ENCODE measurements around the gene PAAF1. TPM values are rescaled to one million over a fixed set of nuclear protein-coding genes. Genes with fewer than 3 reads are reported as not detected.
A peak's percentile ranks its signal among the peaks of the same experiment; 100 is the strongest.

Gene PAAF1
- total and polyA plus RNA-seq, 2 experiments from 2014 or later, result 6.7 to 24.1 TPM

DNA sequence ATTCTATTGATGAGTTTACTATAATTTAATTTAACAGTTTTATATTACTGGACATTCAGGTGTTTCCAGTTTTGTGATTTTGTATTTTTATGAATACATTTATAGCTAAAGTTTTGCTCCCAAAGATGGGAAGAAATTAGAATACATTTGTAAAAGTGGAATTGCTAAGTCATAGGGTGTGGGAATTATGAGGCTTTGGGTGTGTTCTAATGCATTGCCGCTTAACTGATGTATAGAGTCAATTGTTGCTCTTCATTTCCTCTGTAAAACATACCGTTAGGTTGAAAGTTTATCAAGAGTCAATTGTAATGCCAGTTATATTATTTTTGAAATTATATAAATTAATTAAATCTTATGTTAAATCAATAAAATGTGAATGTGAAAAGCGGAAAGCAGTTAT lies 16.2 kb downstream of the PAAF1 start:
- in situ Hi-C loops (cut with MboI), result no loop called here
- Histone ChIP-seq H3F3A (ENCODE audit: insufficient read depth) (peaks cover 28% of the 10 kb centered on the region; the same call in 1 of the 2 replicates), H4K20me1 (ENCODE audit: insufficient read depth) (no peaks in the 10 kb centered on the region), H3K27ac (no peak overlapping the region), H3K4me3 (no peak overlapping the region), H3K9ac (no peak overlapping the region), H2AFZ (no peak overlapping the region), H3K36me3 (ENCODE audit: low read depth) (no peaks in the 10 kb centered on the region; the same call in 1 of the 2 replicates), H3K9me3 (ENCODE audit: low read depth) (no peaks in the 10 kb centered on the region), H3K4me1 (ENCODE audit: insufficient read depth) (peaks cover 29% of the 10 kb centered on the region), H3K9me2 (ENCODE audit: insufficient read depth) (no peaks in the 10 kb centered on the region), H3K79me2 (ENCODE audit: insufficient read depth) (no peaks in the 10 kb centered on the region), H3K27me3 (replicated peaks; ENCODE audit: insufficient read depth) (no peaks in the 10 kb centered on the region), H3K4me2 (ENCODE audit: unreplicated experiment) (no peak overlapping the region)
- no peak for DNase-seq
- TF ChIP-seq EZH2phosphoT487 (IDR thresholded peaks at IDR 0.05; ENCODE audit: insufficient read depth, low read depth) (no peak), EZH2 (IDR thresholded peaks at IDR 0.05; ENCODE audit: insufficient read depth, poor library complexity, severe bottlenecking) (no peak)
- WGBS, 2 experiments (ENCODE audit: low coverage in 1 of 2, low lambda C conversion rate in 2 of 2, missing lambda C conversion rate in 2 of 2), result 99% methylated on average over 3 of the region's 3 CpGs

DNA sequence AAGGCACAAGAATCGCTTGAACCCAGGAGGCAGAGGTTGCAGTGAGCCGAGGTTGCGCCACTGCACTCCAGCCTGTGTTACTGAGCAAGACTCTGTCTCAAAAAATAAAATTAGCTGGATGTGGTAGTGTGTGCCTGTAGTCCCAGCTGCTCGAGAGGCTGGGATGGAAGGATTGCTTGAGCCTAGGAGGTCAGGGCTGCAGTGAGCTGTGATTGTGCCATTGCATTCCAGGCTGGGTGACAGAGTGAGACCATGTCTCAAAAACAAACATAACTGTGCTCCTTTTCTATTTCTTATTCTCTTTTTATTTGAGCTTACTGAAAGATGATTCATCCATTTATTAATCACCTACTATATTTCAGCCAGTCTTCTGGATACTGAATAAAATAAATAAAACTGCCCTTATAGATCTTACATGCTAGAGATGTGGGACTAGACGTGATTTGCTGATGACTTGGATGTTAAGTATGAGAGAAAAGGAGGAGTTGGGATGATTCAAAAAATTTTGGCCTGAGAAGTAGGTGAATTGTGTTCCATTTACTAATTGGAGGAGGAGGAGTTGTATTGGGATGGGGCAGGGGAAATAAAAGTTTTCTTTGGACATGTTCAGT lies 18.0 kb downstream of the PAAF1 start:
- peaks cover 1% of the 10 kb centered on the region; the same call in 1 of the 2 replicates for H3K36me3 ChIP-seq (ENCODE audit: low read depth)
- no peaks in the 10 kb centered on the region for H3K79me2 ChIP-seq (ENCODE audit: insufficient read depth)
- peak overlapping the region; percentile 36 for H3K27ac ChIP-seq
- no peaks in the 10 kb centered on the region for H3K9me2 ChIP-seq (ENCODE audit: insufficient read depth)
- no peak overlapping the region for H3K9ac ChIP-seq
- no peak for TF ChIP-seq EZH2 (IDR thresholded peaks at IDR 0.05; ENCODE audit: insufficient read depth, poor library complexity, severe bottlenecking)
- no peak for TF ChIP-seq EZH2phosphoT487 (IDR thresholded peaks at IDR 0.05; ENCODE audit: insufficient read depth, low read depth)
- no peak overlapping the region for H2AFZ ChIP-seq
- 60 to 61% methylated on average over 5 of the region's 5 CpGs for WGBS, 2 experiments (ENCODE audit: low coverage in 1 of 2, low lambda C conversion rate in 2 of 2, missing lambda C conversion rate in 2 of 2)
- H3K9me3 ChIP-seq (ENCODE audit: low read depth), result no peaks in the 10 kb centered on the region
- H3K27me3 ChIP-seq (replicated peaks; ENCODE audit: insufficient read depth), result no peaks in the 10 kb centered on the region
- H3K4me1 ChIP-seq (ENCODE audit: insufficient read depth), result peaks cover 18% of the 10 kb centered on the region
- peak overlapping the region; percentile 26 for H3K4me2 ChIP-seq (ENCODE audit: unreplicated experiment)
- DNase-seq, result peak; percentile 76
- H3F3A ChIP-seq (ENCODE audit: insufficient read depth), result peaks cover 19% of the 10 kb centered on the region; the same call in 1 of the 2 replicates
- H4K20me1 ChIP-seq (ENCODE audit: insufficient read depth), result no peaks in the 10 kb centered on the region
- H3K4me3 ChIP-seq, result no peak overlapping the region
- in situ Hi-C loops (cut with MboI), result no loop called here

DNA sequence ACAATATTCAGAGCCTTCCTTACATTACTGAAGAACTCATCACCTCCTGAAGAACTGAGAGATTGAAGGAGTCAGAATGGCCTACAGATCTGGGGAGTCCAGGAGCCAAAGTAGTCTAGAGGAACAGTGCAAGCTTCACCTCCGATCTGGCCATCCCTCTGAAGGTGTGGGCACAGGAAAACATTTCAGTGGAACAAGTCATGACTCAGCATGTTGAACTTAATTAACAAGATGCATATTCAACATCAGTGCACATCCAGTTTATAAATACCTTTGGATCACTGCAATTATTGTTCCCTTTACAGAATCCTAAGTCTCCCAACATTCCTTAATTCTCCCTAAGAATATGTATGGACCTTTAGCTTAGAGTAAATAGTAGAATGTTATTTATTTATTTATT lies 25.5 kb downstream of the PAAF1 start:
- H4K20me1 ChIP-seq (ENCODE audit: insufficient read depth), result no peaks in the 10 kb centered on the region
- DNase-seq, result no peak
- H3K4me1 ChIP-seq (ENCODE audit: insufficient read depth), result 0 out of 2 replicates have a peak, but pooled peaks cover 5% of the 10 kb centered on the region
- no peak overlapping the region for H2AFZ ChIP-seq
- H3F3A ChIP-seq (ENCODE audit: insufficient read depth), result no peaks in the 10 kb centered on the region
- in situ Hi-C loops (cut with MboI), result no loop called here
- H3K36me3 ChIP-seq (ENCODE audit: low read depth), result peaks cover 11% of the 10 kb centered on the region; the same call in 1 of the 2 replicates
- no peak overlapping the region for H3K9ac ChIP-seq
- H3K9me2 ChIP-seq (ENCODE audit: insufficient read depth), result no peaks in the 10 kb centered on the region
- 95 to 100% methylated on average over 1 of the region's 1 CpG for WGBS, 2 experiments (ENCODE audit: low coverage in 1 of 2, low lambda C conversion rate in 2 of 2, missing lambda C conversion rate in 2 of 2)
- no peaks in the 10 kb centered on the region for H3K9me3 ChIP-seq (ENCODE audit: low read depth)
- no peaks in the 10 kb centered on the region for H3K79me2 ChIP-seq (ENCODE audit: insufficient read depth)
- TF ChIP-seq EZH2phosphoT487 (IDR thresholded peaks at IDR 0.05; ENCODE audit: insufficient read depth, low read depth), result no peak
- no peak for TF ChIP-seq EZH2 (IDR thresholded peaks at IDR 0.05; ENCODE audit: insufficient read depth, poor library complexity, severe bottlenecking)
- no peaks in the 10 kb centered on the region for H3K27me3 ChIP-seq (replicated peaks; ENCODE audit: insufficient read depth)
- no peak overlapping the region for H3K4me2 ChIP-seq (ENCODE audit: unreplicated experiment)
- no peak overlapping the region for H3K27ac ChIP-seq
- H3K4me3 ChIP-seq, result no peak overlapping the region

DNA sequence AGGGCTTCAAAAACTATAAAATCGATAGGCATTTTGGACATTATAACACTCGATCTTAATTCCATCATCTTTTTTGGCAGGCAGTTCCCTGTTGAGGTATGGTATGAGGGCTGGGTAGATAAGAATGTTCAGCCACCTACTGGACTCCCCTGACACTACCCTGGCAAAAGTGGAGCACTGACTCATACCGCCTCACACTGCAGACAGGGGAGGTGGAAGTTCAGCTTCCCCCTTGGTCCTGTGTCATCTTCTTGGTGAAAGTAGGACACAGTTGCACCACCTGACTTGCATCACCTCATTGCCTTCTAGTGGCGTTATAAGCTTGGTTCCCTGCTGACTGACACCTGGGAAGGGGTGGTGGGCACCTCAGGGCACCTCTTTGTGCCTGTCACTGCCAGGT lies 30.4 kb downstream of the PAAF1 start:
- TF ChIP-seq EZH2 (IDR thresholded peaks at IDR 0.05; ENCODE audit: insufficient read depth, poor library complexity, severe bottlenecking) (no peak), EZH2phosphoT487 (IDR thresholded peaks at IDR 0.05; ENCODE audit: insufficient read depth, low read depth) (no peak)
- no peaks in the 10 kb centered on the region for H3K79me2 ChIP-seq (ENCODE audit: insufficient read depth)
- H3K9ac ChIP-seq, result no peak overlapping the region
- H3F3A ChIP-seq (ENCODE audit: insufficient read depth), result no peaks in the 10 kb centered on the region
- 78 to 85% methylated on average over 4 of the region's 4 CpGs for WGBS, 2 experiments (ENCODE audit: low coverage in 1 of 2, low lambda C conversion rate in 2 of 2, missing lambda C conversion rate in 2 of 2)
- no peaks in the 10 kb centered on the region for H3K9me3 ChIP-seq (ENCODE audit: low read depth)
- in situ Hi-C loops (cut with MboI), result no loop called here
- H3K4me2 ChIP-seq (ENCODE audit: unreplicated experiment), result no peak overlapping the region
- no peaks in the 10 kb centered on the region for H3K27me3 ChIP-seq (replicated peaks; ENCODE audit: insufficient read depth)
- H2AFZ ChIP-seq, result no peak overlapping the region
- no peak overlapping the region for H3K4me3 ChIP-seq
- peaks cover 4% of the 10 kb centered on the region; the same call in 1 of the 2 replicates for H3K36me3 ChIP-seq (ENCODE audit: low read depth)
- H3K27ac ChIP-seq, result no peak overlapping the region
- H4K20me1 ChIP-seq (ENCODE audit: insufficient read depth), result no peaks in the 10 kb centered on the region
- H3K4me1 ChIP-seq (ENCODE audit: insufficient read depth), result 0 out of 2 replicates have a peak, but pooled peaks cover 5% of the 10 kb centered on the region
- no peaks in the 10 kb centered on the region for H3K9me2 ChIP-seq (ENCODE audit: insufficient read depth)
- peak; percentile 69 for DNase-seq
